Measurements from ENCODE around the gene MIA3. TPM values are rescaled to one million over a fixed set of nuclear protein-coding genes. Genes with fewer than 3 reads are reported as not detected.

Gene MIA3
- total and polyA plus RNA-seq, 11 donors: 20.2 to 71.1 (median 58.9) TPM

DNA sequence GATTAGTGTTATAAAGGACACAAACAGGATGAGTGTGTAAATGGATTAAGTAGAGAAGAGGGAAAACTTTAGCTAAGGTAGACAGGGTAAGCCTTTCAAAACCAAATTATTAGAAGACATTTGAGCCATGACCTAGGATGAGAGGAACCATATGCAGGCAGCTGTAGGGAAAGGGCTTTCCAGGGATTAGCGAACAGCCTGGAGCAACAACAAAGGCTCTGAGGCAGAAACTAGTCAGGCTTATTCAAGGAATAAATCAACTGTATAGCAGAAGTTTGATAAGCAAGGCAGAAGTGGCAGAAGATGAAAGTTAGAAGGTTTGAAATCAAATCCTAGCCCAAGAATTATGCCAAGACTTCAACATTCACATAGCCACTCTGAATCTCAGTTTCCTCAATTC is 73.1 kb downstream of the MIA3 start:
- DNase-seq: no peak
- no peak overlapping the region for H3K4me3 ChIP-seq
- intact Hi-C loops (cut with DNase I): no loop called here
- no peak overlapping the region for H3K27ac ChIP-seq
- 88 to 93% (median 90%) methylated on average over 1 of the region's 1 CpG for whole genome bisulfite sequencing, 4 donors
- TF ChIP-seq, protein P1, sequence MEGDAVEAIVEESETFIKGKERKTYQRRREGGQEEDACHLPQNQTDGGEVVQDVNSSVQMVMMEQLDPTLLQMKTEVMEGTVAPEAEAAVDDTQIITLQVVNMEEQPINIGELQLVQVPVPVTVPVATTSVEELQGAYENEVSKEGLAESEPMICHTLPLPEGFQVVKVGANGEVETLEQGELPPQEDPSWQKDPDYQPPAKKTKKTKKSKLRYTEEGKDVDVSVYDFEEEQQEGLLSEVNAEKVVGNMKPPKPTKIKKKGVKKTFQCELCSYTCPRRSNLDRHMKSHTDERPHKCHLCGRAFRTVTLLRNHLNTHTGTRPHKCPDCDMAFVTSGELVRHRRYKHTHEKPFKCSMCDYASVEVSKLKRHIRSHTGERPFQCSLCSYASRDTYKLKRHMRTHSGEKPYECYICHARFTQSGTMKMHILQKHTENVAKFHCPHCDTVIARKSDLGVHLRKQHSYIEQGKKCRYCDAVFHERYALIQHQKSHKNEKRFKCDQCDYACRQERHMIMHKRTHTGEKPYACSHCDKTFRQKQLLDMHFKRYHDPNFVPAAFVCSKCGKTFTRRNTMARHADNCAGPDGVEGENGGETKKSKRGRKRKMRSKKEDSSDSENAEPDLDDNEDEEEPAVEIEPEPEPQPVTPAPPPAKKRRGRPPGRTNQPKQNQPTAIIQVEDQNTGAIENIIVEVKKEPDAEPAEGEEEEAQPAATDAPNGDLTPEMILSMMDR (IDR thresholded peaks at IDR 0.05): no peak
- TF ChIP-seq POLR2A (IDR thresholded peaks at IDR 0.05): no peak
- peaks cover 0 to 6% (median 0%) of the 10 kb centered on the region in 12 donors for H3K4me1 ChIP-seq
- H3K27me3 ChIP-seq: no peaks in the 10 kb centered on the region
- H3K9me3 ChIP-seq: no peaks in the 10 kb centered on the region
- H3K36me3 ChIP-seq: peaks cover 0 to 69% (median 51%) of the 10 kb centered on the region in 9 donors
- ATAC-seq: no peak

DNA sequence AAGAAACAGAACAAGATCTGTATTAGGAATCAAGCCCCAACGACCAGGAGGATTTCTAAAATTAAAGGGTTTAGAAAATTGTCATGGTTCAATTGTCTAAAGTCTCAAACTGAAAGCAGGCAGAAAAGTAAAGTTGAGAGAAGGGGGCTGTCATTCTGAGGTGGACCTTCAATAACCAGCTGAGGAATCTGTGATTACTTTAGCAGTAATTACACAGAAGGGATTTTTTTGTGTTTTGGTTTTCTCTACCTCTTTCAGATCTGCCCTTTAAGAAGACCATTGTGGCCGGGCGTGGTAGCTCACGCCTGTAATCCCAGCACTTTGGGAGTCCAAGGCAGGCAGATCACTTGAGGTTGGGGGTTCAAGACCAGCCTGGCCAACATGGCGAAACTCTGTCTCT is 77.0 kb downstream of the MIA3 start:
- Histone ChIP-seq H3K9me3 (no peaks in the 10 kb centered on the region), H3K4me3 (no peak overlapping the region), H3K27me3 (no peaks in the 10 kb centered on the region), H3K27ac (no peak overlapping the region), H3K36me3 (peaks cover 0 to 59% (median 39%) of the 10 kb centered on the region in 9 donors), H3K4me1 (peaks cover 0 to 16% (median 2%) of the 10 kb centered on the region in 12 donors)
- ATAC-seq: no peak
- intact Hi-C loops (cut with DNase I): no loop called here
- TF ChIP-seq, protein P1 (IDR thresholded peaks at IDR 0.05): no peak
- no peak for TF ChIP-seq POLR2A (IDR thresholded peaks at IDR 0.05)
- WGBS, 4 donors: 86 to 90% (median 88%) methylated on average over 5 of the region's 5 CpGs
- DNase-seq: no peak

DNA sequence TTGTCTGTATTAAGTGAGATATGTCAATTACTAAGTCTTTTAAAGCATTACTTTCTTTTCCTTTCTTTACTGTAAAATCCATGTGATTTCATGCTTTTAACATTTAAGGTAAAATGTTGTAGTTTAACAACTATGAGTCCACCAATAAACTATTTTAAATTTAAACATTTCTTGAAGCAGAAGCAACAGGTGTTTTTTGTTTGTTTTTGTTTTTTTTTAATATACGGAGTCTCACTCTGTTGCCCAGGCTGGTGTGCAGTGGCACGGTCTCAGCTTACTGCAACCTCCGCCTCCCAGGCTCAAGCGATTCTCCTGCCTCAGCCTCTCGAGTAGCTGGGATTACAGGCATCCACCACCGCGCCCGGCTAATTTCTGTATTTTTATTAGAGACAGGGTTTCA is 78.8 kb downstream of the MIA3 start:
- Histone ChIP-seq H3K27ac (no peak overlapping the region), H3K27me3 (no peaks in the 10 kb centered on the region), H3K4me3 (no peak overlapping the region), H3K36me3 (peaks cover 0 to 60% (median 39%) of the 10 kb centered on the region in 9 donors), H3K9me3 (no peaks in the 10 kb centered on the region), H3K4me1 (peaks cover 0 to 16% (median 2%) of the 10 kb centered on the region in 12 donors)
- intact Hi-C loops (cut with DNase I): no loop called here
- ATAC-seq (no peak), DNase-seq (no peak)
- WGBS, 4 donors: 97 to 98% (median 97%) methylated on average over 8 of the region's 8 CpGs
- no peak for TF ChIP-seq POLR2A (IDR thresholded peaks at IDR 0.05)
- TF ChIP-seq, protein P1 (IDR thresholded peaks at IDR 0.05): no peak

DNA sequence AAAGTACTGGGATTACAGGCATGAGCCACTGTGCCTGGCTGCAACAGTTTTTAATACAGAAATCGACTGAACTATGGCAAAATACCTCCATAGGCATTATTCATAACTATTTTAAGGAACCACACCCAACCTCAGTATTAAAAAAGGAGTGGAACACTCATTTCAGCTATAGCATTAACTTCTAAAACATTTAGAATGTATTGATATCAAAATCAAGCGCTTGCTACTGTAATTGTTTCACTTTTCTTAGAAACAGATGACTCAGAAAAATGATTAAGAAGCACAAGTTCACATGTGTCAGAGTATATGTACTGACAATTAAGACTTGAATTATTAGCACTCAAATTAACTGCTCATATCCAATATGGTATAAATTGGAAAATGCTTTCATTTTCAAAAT is 79.3 kb downstream of the MIA3 start:
- peaks cover 0 to 60% (median 39%) of the 10 kb centered on the region in 9 donors for H3K36me3 ChIP-seq
- ATAC-seq (no peak), DNase-seq (no peak)
- H3K4me1 ChIP-seq: peaks cover 0 to 16% (median 2%) of the 10 kb centered on the region in 12 donors
- TF ChIP-seq, protein P1 (IDR thresholded peaks at IDR 0.05): no peak
- no peak for TF ChIP-seq POLR2A (IDR thresholded peaks at IDR 0.05)
- H3K27me3 ChIP-seq: no peaks in the 10 kb centered on the region
- H3K9me3 ChIP-seq: no peaks in the 10 kb centered on the region
- intact Hi-C loops (cut with DNase I): no loop called here
- H3K27ac ChIP-seq: peak overlapping the region in 1 of 12 donors; percentile 23
- 96 to 100% (median 97%) methylated on average over 2 of the region's 2 CpGs for WGBS, 4 donors
- H3K4me3 ChIP-seq: no peak overlapping the region
